SK-N-SH (cell line): ENCODE data around the gene GSTCD. TPM values are rescaled to one million over a fixed set of nuclear protein-coding genes. Genes with fewer than 3 reads are reported as not detected.
"Not testable (repeated sequence)": the region's sequence is repeated elsewhere in the genome, so short reads cannot be mapped to it uniquely, and the experiment has no call there.

Source experiments
- CTCF ChIA-PET: fragments of 300-600, 350-600 bp; formaldehyde crosslinking; extraction: SDS; loops from one replicate; lab custom pipeline; 2021; lab: Yijun Ruan, JAX
- POLR2A ChIA-PET: fragments of 350-600 bp; sonication (Branson Sonifier 250); formaldehyde crosslinking; extraction: SDS; loops from one replicate; lab custom pipeline; 2020; ENCODE audit warnings: antibody characterized with exemption, inconsistent platforms; lab: Yijun Ruan, JAX
- DNase-seq: peaks from one replicate; pipeline ENCODE4 v3.0.0; 2012
- H2AFZ ChIP-seq: fragments of 200-600 bp; sonication (generic); 2 replicates; pipeline ENCODE4 v1.8.1; 2016; ENCODE audit warnings: antibody characterized with exemption, mild to moderate bottlenecking, low read depth
- H3F3A ChIP-seq: fragments of 200-600 bp; sonication (generic); replicated peaks from 2 replicates; pipeline ENCODE3; 2016; ENCODE audit warnings: antibody characterized with exemption, mild to moderate bottlenecking; ENCODE audit not compliant: insufficient read depth
- H3K27ac ChIP-seq, 2 experiments: fragments of 200-500 bp in 1 of 2; fragments of 200-600 bp in 1 of 2; sonication (Bioruptor generic) in 1 of 2; sonication (generic), shearing (Covaris generic) in 1 of 2; 2 replicates each; pipeline versions ENCODE4 v1.5.1 to v1.6.1; 2014 to 2016; ENCODE audit warnings: low read depth in 2 of 2, inconsistent platforms in 1 of 2, low read length in 1 of 2, mild to moderate bottlenecking in 1 of 2, mixed read lengths in 1 of 2
- H3K27me3 ChIP-seq: fragments of 200-600 bp; sonication (generic), shearing (Covaris generic); 2 replicates; pipeline ENCODE4 v1.6.1; 2016; ENCODE audit warnings: mixed run types; ENCODE audit not compliant: insufficient read depth
- H3K36me3 ChIP-seq, 2 experiments: fragments of 200-500 bp in 1 of 2; fragments of 200-600 bp in 1 of 2; sonication (Bioruptor generic) in 1 of 2; sonication (generic) in 1 of 2; replicated peaks in 1 of 2; 2 replicates each; pipeline versions ENCODE3 to v1.5.1; 2014 to 2016; ENCODE audit warnings: low read length in 1 of 2, mild to moderate bottlenecking in 1 of 2; ENCODE audit not compliant: insufficient read depth in 2 of 2, control insufficient read depth in 1 of 2
- H3K4me1 ChIP-seq, 2 experiments: fragments of 200-500 bp in 1 of 2; fragments of 200-600 bp in 1 of 2; sonication (Bioruptor generic) in 1 of 2; sonication (generic), shearing (Covaris generic) in 1 of 2; 2 replicates each; pipeline versions ENCODE4 v1.5.1 to v1.6.1; 2014 to 2016; ENCODE audit warnings: low read depth in 1 of 2, low read length in 1 of 2, mixed run types in 1 of 2; ENCODE audit not compliant: insufficient read depth in 2 of 2, control insufficient read depth in 1 of 2
- H3K4me2 ChIP-seq: fragments of 200-600 bp; sonication (generic), shearing (Covaris generic); 2 replicates; pipeline ENCODE4 v1.6.1; 2017; ENCODE audit warnings: mixed run types
- H3K4me3 ChIP-seq, 2 experiments: fragments of 200-500 bp in 1 of 2; fragments of 200-600 bp in 1 of 2; sonication (Bioruptor generic) in 1 of 2; sonication (generic), shearing (Covaris generic) in 1 of 2; 2 replicates each; pipeline versions ENCODE4 v1.5.1 to v1.8.1; 2014 to 2016; ENCODE audit warnings: low read depth in 2 of 2, inconsistent platforms in 1 of 2, low read length in 1 of 2, mild to moderate bottlenecking in 1 of 2, mixed read lengths in 1 of 2, moderate library complexity in 1 of 2
- H3K79me2 ChIP-seq: fragments of 200-600 bp; sonication (generic); 2 replicates; pipeline ENCODE4 v1.8.1; 2017; ENCODE audit warnings: mild to moderate bottlenecking; ENCODE audit not compliant: insufficient read depth
- H3K9ac ChIP-seq: fragments of 200-600 bp; sonication (generic); 2 replicates; pipeline ENCODE4 v1.6.1; 2017; ENCODE audit warnings: mixed run types
- H3K9me2 ChIP-seq: fragments of 200-600 bp; sonication (generic); 2 replicates; pipeline ENCODE4 v1.6.1; 2017; ENCODE audit warnings: mixed run types
- H3K9me3 ChIP-seq: fragments of 200-600 bp; sonication (generic); 2 replicates; pipeline ENCODE4 v1.6.1; 2017; ENCODE audit warnings: mixed run types, mild to moderate bottlenecking, moderate library complexity
- H4K20me1 ChIP-seq: fragments of 200-600 bp; sonication (generic); 2 replicates; pipeline ENCODE4 v1.6.1; 2017; ENCODE audit warnings: mild to moderate bottlenecking, mixed run types; ENCODE audit not compliant: insufficient read depth
- GATA2 ChIP-seq: sonication (generic); formaldehyde crosslinking; IDR thresholded peaks from 2 replicates; pipeline ENCODE4 v1.5.0; 2020; ENCODE audit warnings: mild to moderate bottlenecking, missing genetic modification reagents
- MAX ChIP-seq: IDR thresholded peaks from 2 replicates; pipeline ENCODE4 v1.4.0; 2012; ENCODE audit warnings: low read depth
- MXI1 ChIP-seq: IDR thresholded peaks from 2 replicates; pipeline ENCODE4 v1.6.1; 2012; ENCODE audit warnings: mild to moderate bottlenecking, low read depth, low read length, improper control_type of control experiment
- NFIC ChIP-seq: IDR thresholded peaks from 2 replicates; pipeline ENCODE4 v1.4.0; 2012; ENCODE audit warnings: borderline replicate concordance
- NRF1 ChIP-seq: IDR thresholded peaks from 2 replicates; pipeline ENCODE4 v1.6.1; 2012; ENCODE audit warnings: low read depth, mild to moderate bottlenecking, low read length
- PBX3 ChIP-seq: IDR thresholded peaks from 2 replicates; pipeline ENCODE4; 2012
- ZBTB33 ChIP-seq: IDR thresholded peaks from 2 replicates; pipeline ENCODE4 v1.4.0; 2012; ENCODE audit warnings: low read depth, borderline replicate concordance
- WGBS: methylation state at CpG from one replicate; pipeline ENCODE4 v1.1.6; 2017; ENCODE audit warnings: low lambda C conversion rate; 5-methylcytosine and 5-hydroxymethylcytosine counted together
- polyA plus RNA-seq, 3 experiments: library from polyadenylated mRNA; depleted of rRNA; stranded (reverse); fragments of >200 nt; gene quantifications; 2 replicates each; pipeline ENCODE4 v1.2.3, GENCODE V29; 2012

The GSTCD gene
- polyA plus RNA-seq, 1 of the 3 experiments (the other 2 are of a cell fraction): 4.8 TPM

- DNase-seq: no peak
- ChIA-PET CTCF (no interaction called here), POLR2A (no interaction called here)
- no peaks in the 10 kb centered on the region for H3K9me3 ChIP-seq
- H3K4me3 ChIP-seq: no peak overlapping the region
- H3K9ac ChIP-seq: no peak overlapping the region
- peaks cover 5% of the 10 kb centered on the region for H3F3A ChIP-seq
- no peaks in the 10 kb centered on the region for H4K20me1 ChIP-seq
- no peaks in the 10 kb centered on the region; a peak in 1 of 4 replicates for H3K4me1 ChIP-seq
- no peak overlapping the region for H3K27ac ChIP-seq
- WGBS: 97% methylated on average over 2 of the region's 2 CpGs
- H3K79me2 ChIP-seq: no peaks in the 10 kb centered on the region
- H3K4me2 ChIP-seq: no peak overlapping the region
- no peaks in the 10 kb centered on the region for H3K9me2 ChIP-seq
- no peak overlapping the region for H2AFZ ChIP-seq
- H3K36me3 ChIP-seq: peaks cover 65 to 78% of the 10 kb centered on the region in 2 experiments
- no peaks in the 10 kb centered on the region for H3K27me3 ChIP-seq
- TF ChIP-seq PBX3 (no peak), NRF1 (no peak), ZBTB33 (no peak), GATA2 (CRISPR knock-in tag) (no peak), MAX (no peak), MXI1 (no peak), NFIC (no peak)
These were observed 22.0 kb upstream of the GSTCD start for GRCh38 chr4:105686571-105686970.

GRCh38 chr4:105694812-105695211 lies 13.8 kb upstream of the GSTCD start:
- peaks cover 53 to 73% of the 10 kb centered on the region in 2 experiments for H3K36me3 ChIP-seq
- H3K9ac ChIP-seq, H2AFZ ChIP-seq, H3K4me1 ChIP-seq, H3K27me3 ChIP-seq, H3K9me2 ChIP-seq, H3K9me3 ChIP-seq, H3K4me2 ChIP-seq, H3F3A ChIP-seq, H3K79me2 ChIP-seq, POLR2A ChIA-PET, H3K27ac ChIP-seq, CTCF ChIA-PET, H4K20me1 ChIP-seq, H3K4me3 ChIP-seq, DNase-seq: not testable (repeated sequence)
- WGBS: over 99% methylated on average over 5 of the region's 5 CpGs

- H3K4me2 ChIP-seq, POLR2A ChIA-PET, H2AFZ ChIP-seq, H3K9me2 ChIP-seq, H3K9ac ChIP-seq, CTCF ChIA-PET, H3K79me2 ChIP-seq, H3K27ac ChIP-seq, DNase-seq, H3K4me1 ChIP-seq, H3K9me3 ChIP-seq, H3K27me3 ChIP-seq, H4K20me1 ChIP-seq, H3F3A ChIP-seq, H3K4me3 ChIP-seq: not testable (repeated sequence)
- WGBS: 92% methylated on average over 8 of the region's 8 CpGs
- H3K36me3 ChIP-seq: peaks cover 53 to 64% of the 10 kb centered on the region in 2 experiments
These were observed 12.8 kb upstream of the GSTCD start for GRCh38 chr4:105695832-105696231.
